ENCODE measurements around the gene INSYN1. TPM values are rescaled to one million over a fixed set of nuclear protein-coding genes. Genes with fewer than 3 reads are reported as not detected.

INSYN1 gene
- total and polyA plus RNA-seq, 2 of the 13 experiments (the other 11 are each of a cell fraction or from before 2014, with no cell fraction given) = not detected

DNA sequence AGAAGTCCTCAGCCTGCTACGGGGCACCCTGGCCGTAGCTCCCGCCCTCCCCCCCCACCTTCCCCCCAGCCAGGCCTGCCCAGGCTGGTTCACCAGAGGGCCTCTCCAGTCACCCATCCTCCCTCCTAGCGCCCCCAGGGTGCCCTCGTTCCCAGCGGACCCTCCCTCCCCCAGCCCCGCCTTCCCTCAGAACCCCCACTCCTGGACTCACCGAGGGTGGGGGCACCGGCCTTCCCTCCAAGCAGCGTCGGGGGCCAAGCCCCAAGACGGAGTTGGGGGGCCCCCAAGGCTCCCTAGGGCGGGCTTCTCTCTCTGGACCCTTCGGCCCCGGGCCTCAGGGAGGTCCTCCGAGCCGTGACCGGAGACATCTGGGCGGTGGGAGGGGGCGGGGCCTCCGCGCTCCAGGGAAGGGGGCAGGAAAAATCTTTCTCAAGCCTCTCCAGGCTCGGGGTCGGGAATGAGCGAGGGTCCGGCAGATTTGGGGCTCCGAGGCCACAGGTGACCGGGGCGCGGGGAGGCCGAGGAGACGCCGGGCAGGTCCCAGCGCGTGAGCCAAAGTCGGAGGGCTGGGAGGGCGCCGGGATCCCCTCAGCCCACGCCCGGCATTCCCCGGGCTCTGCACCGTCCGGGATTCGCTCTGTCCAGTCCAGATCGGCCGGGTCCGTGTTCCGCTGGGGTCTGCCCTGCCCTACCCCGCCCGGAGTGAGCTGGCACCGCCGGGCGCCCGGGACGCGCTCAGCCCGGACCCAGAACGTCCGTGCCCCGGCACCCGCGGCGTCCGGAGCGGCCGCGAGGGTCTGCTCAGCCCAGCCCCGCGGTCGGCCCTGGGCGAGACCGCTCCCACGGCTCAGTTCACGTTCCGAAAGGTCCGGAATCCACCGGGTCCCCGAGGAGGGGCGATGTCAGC lies 999 bp downstream of the INSYN1 start:
- DNase-seq (ENCODE audit: low spot score) = no peak
- in situ Hi-C loops (cut with HindIII; ENCODE audit: extremely low pct_ligation_motif_present, low pct_unique_long_range_greater_than_20kb) (no loop called here), intact Hi-C loops (cut with micrococcal nuclease; ENCODE audit: unreplicated experiment) (no loop called here)
- ChIA-PET POLR2A (no interaction called here), CTCF (ENCODE audit: low intra/inter-chr PET ratio, low total read pairs) (no interaction called here)
- H3K4me1 ChIP-seq (ENCODE audit: insufficient read depth, low read length) = no peaks in the 10 kb centered on the region
- TF ChIP-seq, protein P1, sequence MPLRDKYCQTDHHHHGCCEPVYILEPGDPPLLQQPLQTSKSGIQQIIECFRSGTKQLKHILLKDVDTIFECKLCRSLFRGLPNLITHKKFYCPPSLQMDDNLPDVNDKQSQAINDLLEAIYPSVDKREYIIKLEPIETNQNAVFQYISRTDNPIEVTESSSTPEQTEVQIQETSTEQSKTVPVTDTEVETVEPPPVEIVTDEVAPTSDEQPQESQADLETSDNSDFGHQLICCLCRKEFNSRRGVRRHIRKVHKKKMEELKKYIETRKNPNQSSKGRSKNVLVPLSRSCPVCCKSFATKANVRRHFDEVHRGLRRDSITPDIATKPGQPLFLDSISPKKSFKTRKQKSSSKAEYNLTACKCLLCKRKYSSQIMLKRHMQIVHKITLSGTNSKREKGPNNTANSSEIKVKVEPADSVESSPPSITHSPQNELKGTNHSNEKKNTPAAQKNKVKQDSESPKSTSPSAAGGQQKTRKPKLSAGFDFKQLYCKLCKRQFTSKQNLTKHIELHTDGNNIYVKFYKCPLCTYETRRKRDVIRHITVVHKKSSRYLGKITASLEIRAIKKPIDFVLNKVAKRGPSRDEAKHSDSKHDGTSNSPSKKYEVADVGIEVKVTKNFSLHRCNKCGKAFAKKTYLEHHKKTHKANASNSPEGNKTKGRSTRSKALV (CRISPR knock-in tag; IDR thresholded peaks at IDR 0.05) = 0 out of 2 replicates have a peak, but pooled peaks have one; percentile 30
- TF ChIP-seq ZNF124 (CRISPR knock-in tag; IDR thresholded peaks at IDR 0.05) (no peak), ZNF768 (CRISPR knock-in tag; IDR thresholded peaks at IDR 0.05) (peak; percentile 18; the same call in 1 of the 2 replicates), EZH2 (conservative IDR thresholded peaks at IDR 0.05; ENCODE audit: low read depth, low read length) (peak; percentile 43; the same call in 1 of the 2 replicates)
- TF ChIP-seq, protein P2, sequence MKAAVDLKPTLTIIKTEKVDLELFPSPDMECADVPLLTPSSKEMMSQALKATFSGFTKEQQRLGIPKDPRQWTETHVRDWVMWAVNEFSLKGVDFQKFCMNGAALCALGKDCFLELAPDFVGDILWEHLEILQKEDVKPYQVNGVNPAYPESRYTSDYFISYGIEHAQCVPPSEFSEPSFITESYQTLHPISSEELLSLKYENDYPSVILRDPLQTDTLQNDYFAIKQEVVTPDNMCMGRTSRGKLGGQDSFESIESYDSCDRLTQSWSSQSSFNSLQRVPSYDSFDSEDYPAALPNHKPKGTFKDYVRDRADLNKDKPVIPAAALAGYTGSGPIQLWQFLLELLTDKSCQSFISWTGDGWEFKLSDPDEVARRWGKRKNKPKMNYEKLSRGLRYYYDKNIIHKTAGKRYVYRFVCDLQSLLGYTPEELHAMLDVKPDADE (CRISPR knock-in tag; IDR thresholded peaks at IDR 0.05) = no peak
- no peak overlapping the region for H3K9ac ChIP-seq (ENCODE audit: insufficient read depth, low read depth, low read length)
- H3K27me3 ChIP-seq (ENCODE audit: control insufficient read depth in 1 of 2, insufficient read depth in 2 of 2, low read length in 2 of 2) = peaks cover 8 to 47% of the 10 kb centered on the region in 2 experiments; a peak in 4 of 5 replicates
- no peak overlapping the region for H3K27ac ChIP-seq (ENCODE audit: extremely low read length, insufficient read depth, low read length)
- H3K36me3 ChIP-seq (replicated peaks in 1 of 2; ENCODE audit: control insufficient read depth in 1 of 2, insufficient read depth in 2 of 2, low read length in 2 of 2) = no peaks in the 10 kb centered on the region
- no peaks in the 10 kb centered on the region for H3K9me3 ChIP-seq (ENCODE audit: low read length)
- H3K4me3 ChIP-seq (replicated peaks in 1 of 3; ENCODE audit: insufficient read depth in 1 of 3, low read depth in 2 of 3, low read length in 3 of 3) = peak overlapping the region; percentile 14 to 50 (median 34); a peak in 3 of 6 replicates
- H4K20me1 ChIP-seq (ENCODE audit: insufficient read depth, low read length) = no peaks in the 10 kb centered on the region
- H3K79me2 ChIP-seq (ENCODE audit: insufficient read depth, low read length) = no peaks in the 10 kb centered on the region
- no peak overlapping the region for H2AFZ ChIP-seq (ENCODE audit: low read length)
- BruUV-seq (replicated peaks) = no TSS peak
- FAIRE-seq = no peak
- ATAC-seq = peak; percentile 42
- H3K4me2 ChIP-seq (ENCODE audit: low read depth, low read length) = peak overlapping the region; percentile 45; the same call in 1 of the 2 replicates
- 7% methylated on average over 30 of the region's 79 CpGs for WGBS (ENCODE audit: low lambda C conversion rate)

All from HepG2 (cell line).